ENCODE results near the gene COL15A1. TPM values are rescaled to one million over a fixed set of nuclear protein-coding genes. Genes with fewer than 3 reads are reported as not detected.

Gene COL15A1
- total RNA-seq, 1 experiment from 2014 or later: not detected

DNA sequence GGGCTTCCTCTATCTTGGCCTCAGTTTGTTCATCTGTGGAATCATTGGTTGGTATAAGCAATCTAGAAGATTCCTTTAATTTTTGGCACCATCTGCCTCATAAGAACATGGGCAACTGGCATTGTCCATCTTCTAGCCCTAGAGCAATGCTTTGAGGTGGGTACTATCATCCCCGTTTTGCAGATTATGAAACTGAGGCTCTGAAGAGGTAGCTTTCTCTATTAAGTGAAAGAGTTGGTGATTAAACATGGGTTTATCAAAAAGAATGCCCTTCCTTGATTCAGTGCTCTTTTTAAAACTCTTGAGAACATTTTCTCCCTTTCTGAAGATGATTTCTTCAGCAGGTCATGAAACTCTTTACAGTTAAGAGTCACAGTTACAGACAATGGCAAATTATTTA, 118.8 kb downstream of the COL15A1 start:
- no peaks in the 10 kb centered on the region for H3K27me3 ChIP-seq (ENCODE audit: insufficient read depth, low read length)
- H3K4me2 ChIP-seq (ENCODE audit: insufficient read depth, insufficient read length, low read length): no peak overlapping the region
- Mint-ChIP-seq H3K27me3 (ENCODE audit: low read depth) (peaks cover 12% of the 10 kb centered on the region), H3K4me3 (no peak overlapping the region), H3K36me3 (ENCODE audit: insufficient read depth in 1 of 3, low read depth in 3 of 3) (no peaks in the 10 kb centered on the region), H3K4me1 (peaks cover 5 to 6% of the 10 kb centered on the region in 2 experiments; a peak in 2 of 4 replicates), H3K27ac (no peak overlapping the region), H3K9me3 (no peaks in the 10 kb centered on the region)
- no peak overlapping the region for H2AFZ ChIP-seq (ENCODE audit: low read length)
- H4K20me1 ChIP-seq (ENCODE audit: control insufficient read depth, insufficient read depth, insufficient read length): no peaks in the 10 kb centered on the region
- TF ChIP-seq, protein P1, sequence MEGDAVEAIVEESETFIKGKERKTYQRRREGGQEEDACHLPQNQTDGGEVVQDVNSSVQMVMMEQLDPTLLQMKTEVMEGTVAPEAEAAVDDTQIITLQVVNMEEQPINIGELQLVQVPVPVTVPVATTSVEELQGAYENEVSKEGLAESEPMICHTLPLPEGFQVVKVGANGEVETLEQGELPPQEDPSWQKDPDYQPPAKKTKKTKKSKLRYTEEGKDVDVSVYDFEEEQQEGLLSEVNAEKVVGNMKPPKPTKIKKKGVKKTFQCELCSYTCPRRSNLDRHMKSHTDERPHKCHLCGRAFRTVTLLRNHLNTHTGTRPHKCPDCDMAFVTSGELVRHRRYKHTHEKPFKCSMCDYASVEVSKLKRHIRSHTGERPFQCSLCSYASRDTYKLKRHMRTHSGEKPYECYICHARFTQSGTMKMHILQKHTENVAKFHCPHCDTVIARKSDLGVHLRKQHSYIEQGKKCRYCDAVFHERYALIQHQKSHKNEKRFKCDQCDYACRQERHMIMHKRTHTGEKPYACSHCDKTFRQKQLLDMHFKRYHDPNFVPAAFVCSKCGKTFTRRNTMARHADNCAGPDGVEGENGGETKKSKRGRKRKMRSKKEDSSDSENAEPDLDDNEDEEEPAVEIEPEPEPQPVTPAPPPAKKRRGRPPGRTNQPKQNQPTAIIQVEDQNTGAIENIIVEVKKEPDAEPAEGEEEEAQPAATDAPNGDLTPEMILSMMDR (conservative IDR thresholded peaks at IDR 0.05): no peak
- no peak overlapping the region for H3K56ac ChIP-seq (ENCODE audit: insufficient read length, low read depth, low read length)
- H3K27ac ChIP-seq (ENCODE audit: insufficient read length, low read depth, low read length): no peak overlapping the region
- H3K23ac ChIP-seq (ENCODE audit: insufficient read length, low read depth, low read length): no peak overlapping the region
- no peak for DNase-seq
- no peak overlapping the region for H3K18ac ChIP-seq (ENCODE audit: insufficient read length, low read depth, low read length)
- H4K91ac ChIP-seq (ENCODE audit: insufficient read length, low read depth, low read length): no peak overlapping the region
- H3K9me3 ChIP-seq (ENCODE audit: control insufficient read depth, low read depth, low read length): no peaks in the 10 kb centered on the region
- H3K79me2 ChIP-seq (ENCODE audit: insufficient read depth, low read length): no peaks in the 10 kb centered on the region
- no peak overlapping the region for H2BK5ac ChIP-seq (ENCODE audit: insufficient read length, low read length)
- no peak overlapping the region for H3T11ph ChIP-seq (ENCODE audit: low read length)
- no peaks in the 10 kb centered on the region for H3K4me1 ChIP-seq (ENCODE audit: insufficient read depth, low read length)
- WGBS (ENCODE audit: extremely low coverage, insufficient read length, low lambda C conversion rate): no CpG with 5 or more reads among the region's 1 CpG
- H4K5ac ChIP-seq (ENCODE audit: insufficient read length, low read depth, low read length): no peak overlapping the region
- no peak overlapping the region for H2AK5ac ChIP-seq (ENCODE audit: insufficient read length, low read length)
- no peaks in the 10 kb centered on the region for H3K23me2 ChIP-seq (ENCODE audit: insufficient read length, low read depth, low read length, poor library complexity, severe bottlenecking)
- no peak overlapping the region for H3K4ac ChIP-seq (ENCODE audit: low read depth, low read length)
- no peak overlapping the region for H3K14ac ChIP-seq (ENCODE audit: insufficient read depth, low read length)
- H3K79me1 ChIP-seq (ENCODE audit: insufficient read depth, low read depth, low read length, poor library complexity, severe bottlenecking): no peaks in the 10 kb centered on the region
- H2BK12ac ChIP-seq (ENCODE audit: insufficient read length, low read depth, low read length): no peak overlapping the region
- H2BK15ac ChIP-seq (ENCODE audit: low read depth, low read length): no peak overlapping the region
- H2BK20ac ChIP-seq (ENCODE audit: low read depth, low read length, poor library complexity, severe bottlenecking): no peak overlapping the region
- no peak overlapping the region for H3K9ac ChIP-seq (ENCODE audit: extremely low read depth, insufficient read length, low read length)
- H4K8ac ChIP-seq (replicated peaks; ENCODE audit: insufficient read length, low read depth, low read length): no peak overlapping the region
- no peak overlapping the region for H2BK120ac ChIP-seq (ENCODE audit: low read depth, low read length, poor library complexity, severe bottlenecking)
